ENCODE measurements around the gene ANKIB1.

- TF ChIP-seq POLR2A (IDR thresholded peaks at IDR 0.05) = no peak
- no peak for TF ChIP-seq CTCF (IDR thresholded peaks at IDR 0.05)
Measured at GRCh38 chr7:92221766-92222165, 24.0 kb upstream of the ANKIB1 start.

Data from heart left ventricle (tissue), 13 donors.